Measurements from ENCODE around the gene INPP5B.
"Not testable (repeated sequence)": the region's sequence is repeated elsewhere in the genome, so short reads cannot be mapped to it uniquely, and the experiment has no call there.

DNA sequence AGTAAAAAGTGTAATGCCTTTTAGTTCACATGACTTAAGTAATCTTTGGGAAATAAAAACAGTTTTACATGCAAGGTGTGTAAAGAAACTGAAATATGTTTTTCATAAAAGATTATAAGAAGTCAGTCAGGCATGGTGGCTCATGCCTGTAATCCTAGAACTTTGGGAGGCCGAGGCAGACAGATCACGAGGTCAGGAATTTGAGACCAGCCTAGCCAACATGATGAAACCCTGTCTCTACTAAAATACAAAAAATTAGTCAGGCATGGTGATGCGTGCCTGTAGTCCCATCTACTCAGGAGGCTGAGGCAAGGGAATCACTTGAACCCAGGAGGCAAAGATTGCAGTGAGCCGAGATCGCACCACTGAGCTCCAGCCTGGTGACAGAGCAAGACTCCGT, 42.9 kb downstream of the INPP5B start:
- TF ChIP-seq, protein P1, sequence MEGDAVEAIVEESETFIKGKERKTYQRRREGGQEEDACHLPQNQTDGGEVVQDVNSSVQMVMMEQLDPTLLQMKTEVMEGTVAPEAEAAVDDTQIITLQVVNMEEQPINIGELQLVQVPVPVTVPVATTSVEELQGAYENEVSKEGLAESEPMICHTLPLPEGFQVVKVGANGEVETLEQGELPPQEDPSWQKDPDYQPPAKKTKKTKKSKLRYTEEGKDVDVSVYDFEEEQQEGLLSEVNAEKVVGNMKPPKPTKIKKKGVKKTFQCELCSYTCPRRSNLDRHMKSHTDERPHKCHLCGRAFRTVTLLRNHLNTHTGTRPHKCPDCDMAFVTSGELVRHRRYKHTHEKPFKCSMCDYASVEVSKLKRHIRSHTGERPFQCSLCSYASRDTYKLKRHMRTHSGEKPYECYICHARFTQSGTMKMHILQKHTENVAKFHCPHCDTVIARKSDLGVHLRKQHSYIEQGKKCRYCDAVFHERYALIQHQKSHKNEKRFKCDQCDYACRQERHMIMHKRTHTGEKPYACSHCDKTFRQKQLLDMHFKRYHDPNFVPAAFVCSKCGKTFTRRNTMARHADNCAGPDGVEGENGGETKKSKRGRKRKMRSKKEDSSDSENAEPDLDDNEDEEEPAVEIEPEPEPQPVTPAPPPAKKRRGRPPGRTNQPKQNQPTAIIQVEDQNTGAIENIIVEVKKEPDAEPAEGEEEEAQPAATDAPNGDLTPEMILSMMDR (conservative IDR thresholded peaks at IDR 0.05; ENCODE audit: low read length): not testable (repeated sequence)
- TF ChIP-seq EZH2phosphoT487 (IDR thresholded peaks at IDR 0.05; ENCODE audit: borderline replicate concordance): not testable (repeated sequence)

Measured in Loucy (cell line).